ENCODE measurements around the gene OBSL1.

OBSL1 gene

DNA sequence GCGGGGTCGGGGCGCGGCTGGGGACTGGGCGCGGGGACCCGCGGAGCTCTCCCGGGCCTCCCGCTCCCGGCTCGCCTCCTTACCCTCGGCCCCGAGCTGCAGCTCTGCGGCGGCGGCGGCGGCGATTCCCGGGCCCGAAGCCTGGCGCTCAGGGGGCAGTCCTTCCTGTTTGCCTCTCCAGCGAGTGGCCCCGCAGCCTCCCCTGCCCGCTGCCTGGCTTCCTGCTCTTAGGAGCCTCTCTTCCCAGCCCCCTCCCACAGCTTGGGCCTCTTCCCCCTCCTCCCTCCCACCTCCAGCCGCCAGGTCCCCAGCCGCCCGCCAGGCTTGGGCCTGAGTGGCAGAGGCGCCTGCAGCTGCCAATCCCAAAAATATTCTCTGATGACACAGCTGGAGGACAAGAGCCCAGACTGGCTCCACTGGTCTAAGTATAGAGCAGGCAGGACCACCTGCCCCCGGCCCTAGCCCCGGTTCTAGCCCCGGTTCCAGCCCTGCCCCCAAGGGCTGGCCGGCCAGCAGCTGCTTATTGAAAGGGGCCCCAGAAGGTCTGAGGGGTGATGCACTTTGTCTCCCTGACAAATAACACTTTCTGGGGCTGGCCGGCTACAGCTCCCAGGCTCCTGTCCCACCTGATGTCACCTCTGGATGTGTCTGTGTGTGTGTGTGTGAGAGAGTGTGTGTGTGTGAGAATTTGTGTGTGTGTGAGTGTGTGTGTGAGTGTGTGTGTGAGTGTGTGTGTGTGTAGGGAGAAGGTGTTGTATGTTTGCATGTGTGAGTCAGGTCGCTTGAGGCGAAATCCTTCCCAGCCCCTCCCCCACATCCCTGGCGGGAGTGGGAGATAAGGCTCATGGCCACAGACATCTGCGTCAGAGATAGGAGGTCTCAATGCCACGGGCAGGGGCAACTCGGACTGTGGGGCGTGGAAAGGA is at the start of gene OBSL1:
OBSL1 (minus strand) TSS at position 229 of the 926 bp plus-strand sequence. CDS start 307 bp downstream, outside the sequence.
- no peak for DNase-seq (ENCODE audit: low read depth, low spot score)

DNA sequence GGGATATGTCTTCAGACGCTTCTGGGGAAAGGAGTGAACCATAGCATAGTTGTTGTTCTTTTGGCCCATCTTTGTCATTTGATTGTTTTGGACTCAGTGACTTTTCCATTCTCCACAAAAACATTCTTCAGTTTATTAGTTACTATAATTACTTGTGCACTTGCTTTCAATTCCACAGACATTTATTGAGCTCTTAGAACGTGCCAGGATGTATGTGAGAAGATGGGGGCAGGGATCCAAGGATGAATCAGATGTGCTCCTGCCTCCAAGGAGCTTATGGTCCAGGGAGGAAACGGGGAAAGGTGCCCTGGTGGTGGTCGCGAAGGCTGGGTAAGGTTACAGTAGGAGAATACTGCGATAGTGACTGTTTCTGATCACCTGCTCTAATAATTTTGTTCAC is 49.2 kb upstream of the OBSL1 start:
- DNase-seq (ENCODE audit: low read depth, low spot score) = no peak

DNA sequence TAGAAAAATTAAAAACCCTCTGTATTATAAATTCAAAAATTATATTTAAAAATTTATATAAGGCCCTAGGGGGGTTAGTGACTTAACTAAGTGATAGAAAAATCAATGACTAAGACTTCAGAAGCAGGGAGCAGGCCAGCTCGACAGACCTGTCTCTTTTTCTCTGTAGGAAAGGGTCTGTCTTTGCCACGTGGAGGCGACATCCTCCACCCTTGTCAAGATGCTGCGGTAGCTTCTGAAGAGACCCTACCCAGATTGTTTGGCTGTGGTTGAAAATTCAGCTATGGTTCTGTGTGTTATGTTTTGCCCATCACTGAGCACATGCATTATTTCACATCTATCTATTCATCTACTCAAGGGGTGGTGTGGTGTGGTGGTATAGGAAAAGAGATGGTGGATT is 47.9 kb upstream of the OBSL1 start:
- no peak for DNase-seq (ENCODE audit: low read depth, low spot score)

DNA sequence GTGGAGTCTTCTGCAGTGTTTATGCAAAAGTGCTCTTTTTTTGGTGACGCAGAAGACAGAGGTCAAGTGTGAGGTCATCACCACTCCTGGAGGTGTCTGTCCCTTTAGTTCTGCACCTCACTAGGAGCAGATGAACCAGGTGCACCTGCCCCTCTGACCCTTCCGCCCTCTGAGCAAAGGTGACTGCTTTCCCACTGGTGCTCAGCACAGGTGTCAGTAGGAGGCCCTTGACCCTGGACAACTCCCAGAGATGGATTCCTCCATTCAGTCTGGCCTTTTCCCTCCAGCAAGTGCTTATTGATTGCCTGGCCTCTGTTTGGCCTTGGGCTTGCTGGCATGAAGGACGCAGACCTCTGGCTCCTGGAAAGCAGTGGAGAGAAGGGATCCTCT is 47.4 kb upstream of the OBSL1 start:
- DNase-seq (ENCODE audit: low read depth, low spot score) = no peak

DNA sequence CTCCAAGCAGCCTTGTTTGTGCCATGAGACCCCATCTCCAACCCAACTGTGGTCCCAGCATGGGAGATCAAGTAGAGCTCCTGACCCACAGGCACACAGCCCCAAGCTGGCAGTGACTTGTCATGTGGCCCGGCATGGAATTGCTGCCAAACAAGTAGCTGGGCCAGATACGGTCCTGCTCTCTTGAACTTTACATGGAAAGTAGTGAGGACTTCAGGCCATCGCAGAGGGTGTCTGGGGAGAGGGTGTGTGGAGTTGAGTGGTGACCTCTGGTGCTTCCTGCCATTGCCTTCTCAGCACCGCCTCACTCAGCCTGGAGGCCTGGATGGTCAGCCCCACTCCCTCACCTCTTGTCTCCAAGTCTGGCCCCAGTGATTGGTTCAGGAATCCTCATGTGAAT is 45.2 kb upstream of the OBSL1 start:
- no peak for DNase-seq (ENCODE audit: low read depth, low spot score)

DNA sequence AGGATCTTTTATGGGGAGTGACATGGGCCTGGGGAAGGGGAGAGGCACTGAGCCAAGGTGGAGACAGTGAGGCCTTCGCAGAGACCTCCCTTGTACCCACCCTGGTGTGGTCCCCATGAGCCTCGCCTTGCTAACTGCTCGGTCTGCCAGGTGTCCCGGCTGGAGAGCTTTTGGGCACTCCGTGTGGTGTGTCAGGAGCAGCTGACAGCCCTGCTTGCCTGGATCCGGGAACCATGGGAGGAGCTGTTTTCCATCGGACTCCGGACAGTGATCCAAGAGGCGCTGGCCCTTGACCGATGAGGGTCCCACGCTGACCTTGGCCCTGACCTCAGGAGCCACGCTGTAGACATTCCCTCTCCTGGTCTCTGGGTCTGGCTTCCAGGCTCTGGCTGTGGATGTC is 44.6 kb upstream of the OBSL1 start:
- DNase-seq (ENCODE audit: low read depth, low spot score) = no peak

DNA sequence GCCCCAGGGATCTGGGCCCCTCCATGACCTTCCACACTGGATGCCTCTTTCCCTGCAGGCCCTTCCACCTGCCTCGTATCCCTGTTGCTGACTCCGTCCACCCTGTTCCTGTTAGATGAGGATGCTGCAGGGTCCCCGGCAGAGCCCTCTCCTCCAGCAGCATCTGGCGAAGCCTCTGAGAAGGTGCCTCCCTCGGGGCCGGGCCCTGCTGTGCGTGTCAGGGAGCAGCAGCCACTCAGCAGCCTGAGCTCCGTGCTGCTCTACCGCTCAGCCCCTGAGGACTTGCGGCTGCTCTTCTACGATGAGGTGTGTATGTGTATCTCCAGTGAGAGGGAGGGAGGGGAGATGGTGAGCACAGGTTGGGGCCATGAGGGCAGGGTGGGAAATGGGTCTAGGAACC is 43.7 kb upstream of the OBSL1 start:
- no peak for DNase-seq (ENCODE audit: low read depth, low spot score)

DNA sequence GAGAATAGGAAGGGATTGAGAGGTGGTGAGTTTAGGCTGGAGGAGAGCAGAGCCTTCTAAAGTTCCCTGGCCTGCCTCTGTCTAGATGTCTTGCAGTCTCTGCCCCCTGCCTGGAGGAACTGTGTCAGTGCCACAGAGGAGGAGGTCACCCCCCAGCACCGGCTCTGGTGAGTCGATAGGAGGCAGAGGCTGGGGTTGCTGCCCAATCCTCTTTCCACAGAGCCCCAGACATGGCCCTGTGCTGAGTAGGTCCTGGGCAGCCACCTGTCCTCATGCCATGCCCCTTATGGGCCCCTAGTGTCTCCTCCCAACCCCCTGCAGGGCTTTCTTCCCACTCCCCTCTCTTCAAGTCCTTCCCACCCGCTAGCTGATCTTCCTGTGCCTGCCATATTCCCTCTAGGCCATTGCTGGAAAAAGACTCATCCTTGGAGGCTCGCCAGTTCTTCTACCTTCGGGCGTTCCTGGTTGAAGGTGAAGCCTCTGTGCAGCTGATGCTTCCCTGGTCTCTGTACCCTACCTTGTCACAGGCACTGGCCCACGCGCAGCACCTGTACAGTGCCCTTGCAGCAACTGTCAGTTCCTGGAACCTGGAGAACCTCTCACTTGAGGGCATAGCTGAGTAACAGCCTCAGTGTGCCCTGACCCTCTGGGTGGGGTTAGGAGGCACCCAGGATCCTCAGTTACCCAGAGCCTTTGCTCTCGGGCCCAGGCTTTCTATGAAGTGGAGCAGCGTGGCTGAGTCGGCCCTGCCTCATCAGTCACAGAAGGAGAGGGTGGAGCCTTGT is 42.9 kb upstream of the OBSL1 start:
- DNase-seq (ENCODE audit: low read depth, low spot score) = no peak

DNA sequence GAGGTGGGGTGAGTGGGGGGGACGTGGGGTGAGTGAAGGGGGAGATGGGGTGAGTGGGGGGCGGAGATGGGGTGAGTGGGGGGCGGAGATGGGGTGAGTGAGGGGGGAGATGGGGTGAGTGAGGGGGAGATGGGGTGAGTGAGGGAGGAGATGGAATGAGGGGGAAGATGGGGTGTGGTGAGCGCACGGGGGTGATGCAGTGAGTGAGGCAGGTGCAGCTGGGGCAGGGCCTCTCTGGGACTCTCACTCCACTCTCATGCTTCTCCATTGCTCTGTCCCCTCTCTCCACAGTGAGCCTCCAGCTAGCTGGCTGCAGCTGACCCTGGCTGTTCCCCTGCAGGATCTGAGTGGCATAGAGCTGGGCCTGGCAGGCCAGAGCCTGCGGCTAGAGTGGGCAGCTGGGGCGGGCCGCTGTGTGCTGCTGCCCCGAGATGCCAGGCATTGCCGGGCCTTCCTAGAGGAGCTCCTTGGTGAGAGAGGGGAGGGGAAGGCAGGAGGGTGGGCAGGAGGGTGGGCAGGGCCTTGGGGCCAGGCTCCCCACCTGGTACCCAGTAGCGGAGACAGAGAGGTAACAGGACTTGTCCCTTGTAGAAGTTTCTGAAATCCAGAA is 42.2 kb upstream of the OBSL1 start:
- no peak for DNase-seq (ENCODE audit: low read depth, low spot score)

DNA sequence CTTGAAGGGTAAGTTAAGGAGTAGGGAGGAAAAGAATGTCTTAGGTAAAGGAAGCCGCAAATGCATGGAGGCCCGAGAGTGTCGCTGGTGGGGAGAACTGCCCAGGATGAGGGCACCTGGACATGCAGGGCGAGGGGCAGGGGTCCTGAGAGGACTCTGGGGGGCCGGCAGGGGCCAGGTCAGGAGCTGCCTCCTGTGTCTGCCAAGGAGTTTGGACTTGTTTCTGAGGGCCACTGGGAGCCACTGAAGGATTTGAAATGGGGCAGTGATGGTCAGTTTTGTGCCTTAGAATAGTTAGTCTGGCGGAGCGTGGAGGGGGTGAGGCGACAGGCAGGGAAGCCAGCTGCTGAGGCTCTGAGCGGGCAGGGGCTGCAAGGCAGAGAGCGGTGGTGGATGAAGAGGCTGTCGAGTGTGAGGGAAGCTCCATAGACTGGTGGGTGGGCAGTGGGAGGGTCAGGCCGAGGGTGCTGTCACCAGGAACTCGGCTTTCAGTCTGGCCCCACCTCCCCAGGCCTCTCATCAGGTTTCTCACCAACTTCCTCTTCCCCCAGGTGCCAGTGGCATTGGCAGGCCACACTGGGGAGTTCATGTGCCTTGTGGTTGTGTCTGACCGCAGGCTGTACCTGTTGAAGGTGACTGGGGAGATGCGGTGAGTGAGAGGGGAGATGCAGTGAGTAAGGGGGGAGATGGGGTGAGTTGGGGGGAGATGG is 41.4 kb upstream of the OBSL1 start:
- DNase-seq (ENCODE audit: low read depth, low spot score) = no peak

DNA sequence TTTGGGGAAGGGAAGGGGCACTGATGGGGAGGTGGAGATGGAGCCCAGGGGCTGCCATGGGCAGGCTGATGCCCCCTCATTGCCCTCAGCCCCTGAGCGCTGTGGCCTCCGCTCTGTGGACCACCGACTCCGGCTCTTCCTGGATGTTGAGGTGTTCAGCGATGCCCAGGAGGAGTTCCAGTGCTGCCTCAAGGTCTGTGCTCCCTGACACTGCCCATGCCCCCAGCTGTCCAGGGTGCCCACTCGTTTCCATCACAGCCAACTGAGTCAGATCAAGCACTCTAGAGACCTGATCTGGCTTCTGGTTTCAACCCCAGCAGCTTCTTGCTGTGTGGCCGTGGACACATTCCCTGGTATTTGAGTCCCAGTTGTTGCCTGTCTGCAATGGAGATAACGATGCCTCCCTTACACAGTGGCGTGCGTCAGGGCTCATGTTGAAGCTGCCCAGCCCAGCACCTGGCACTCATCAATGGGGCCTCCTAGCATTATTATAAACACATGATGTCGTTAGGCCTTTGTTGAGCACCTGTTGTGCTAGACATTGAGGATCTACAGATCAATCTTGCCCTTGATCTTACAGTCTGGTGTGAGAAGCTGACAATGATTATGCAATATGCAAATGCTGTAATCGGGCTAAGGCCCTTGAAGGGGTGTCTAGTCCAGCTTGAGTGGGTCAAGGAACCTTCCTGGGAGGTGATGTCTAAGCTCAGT is 40.7 kb upstream of the OBSL1 start:
- DNase-seq (ENCODE audit: low read depth, low spot score) = no peak

DNA sequence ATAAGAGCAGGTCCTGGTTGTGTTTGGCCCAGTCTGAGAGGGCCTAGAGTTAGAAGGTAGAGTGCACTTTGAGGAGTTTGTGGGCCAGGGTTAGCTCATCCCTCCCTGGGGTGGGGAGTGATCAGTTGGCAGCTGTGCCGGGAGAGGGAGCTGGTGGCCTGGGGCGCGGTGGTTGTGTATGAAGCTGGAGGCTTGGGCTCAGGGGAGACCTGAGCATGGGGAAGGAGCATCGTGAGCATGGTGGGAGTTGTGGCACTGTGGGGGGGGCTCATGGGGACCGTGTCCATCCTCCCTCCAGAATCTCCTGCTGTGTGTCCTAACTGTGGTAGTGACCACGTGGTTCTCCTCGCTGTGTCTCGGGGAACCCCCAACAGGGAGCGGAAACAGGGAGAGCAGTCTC is 40.0 kb upstream of the OBSL1 start:
- DNase-seq (ENCODE audit: low read depth, low spot score) = no peak

DNA sequence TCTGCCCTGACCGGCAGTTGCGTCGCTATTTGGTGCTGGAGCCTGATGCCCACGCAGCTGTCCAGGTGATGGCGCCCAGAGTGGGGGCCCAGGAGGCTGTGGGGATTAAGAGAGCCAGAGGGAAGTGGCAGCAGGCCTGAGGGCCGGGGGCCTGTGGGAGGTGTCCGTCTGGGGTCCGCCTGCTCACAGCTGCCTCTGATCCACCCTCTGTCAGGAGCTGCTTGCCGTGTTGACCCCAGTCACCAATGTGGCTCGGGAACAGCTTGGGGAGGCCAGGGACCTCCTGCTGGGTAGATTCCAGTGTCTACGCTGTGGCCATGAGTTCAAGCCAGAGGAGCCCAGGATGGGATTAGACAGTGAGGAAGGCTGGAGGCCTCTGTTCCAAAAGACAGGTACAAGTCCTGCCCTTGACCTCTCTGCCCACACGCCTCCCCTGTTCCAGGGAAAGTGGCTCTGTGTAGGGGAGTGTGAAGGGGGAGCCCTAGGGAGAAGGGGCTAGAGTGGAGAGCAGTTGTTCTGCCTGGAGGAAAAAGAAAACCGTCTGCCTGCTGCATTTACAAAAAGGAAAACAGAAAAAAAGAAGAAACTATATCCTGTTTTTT is 37.9 kb upstream of the OBSL1 start:
- DNase-seq (ENCODE audit: low read depth, low spot score) = no peak

DNA sequence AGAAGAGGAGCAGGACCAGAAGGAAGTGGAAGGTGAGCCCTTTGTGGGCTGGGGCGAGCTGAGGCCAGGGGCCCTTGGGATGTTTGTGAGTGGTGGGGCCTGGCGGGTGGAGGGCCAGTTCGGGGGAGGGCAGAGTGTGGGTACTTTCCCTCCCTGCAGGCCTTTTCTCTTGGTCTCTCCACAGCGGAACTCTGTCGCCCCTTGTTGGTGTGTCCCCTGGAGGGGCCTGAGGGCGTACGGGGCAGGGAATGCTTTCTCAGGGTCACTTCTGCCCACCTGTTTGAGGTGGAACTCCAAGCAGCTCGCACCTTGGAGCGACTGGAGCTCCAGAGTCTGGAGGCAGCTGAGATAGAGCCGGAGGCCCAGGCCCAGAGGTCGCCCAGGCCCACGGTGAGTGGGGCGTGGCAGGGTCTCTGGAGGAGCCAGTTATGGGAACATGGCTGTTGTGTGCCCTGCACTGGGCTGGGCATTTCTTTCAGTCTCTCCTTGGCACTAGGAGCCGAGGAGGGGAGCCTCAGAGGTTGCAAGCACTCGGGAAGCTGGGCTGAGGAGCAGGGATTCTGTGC is 37.1 kb upstream of the OBSL1 start:
- no peak for DNase-seq (ENCODE audit: low read depth, low spot score)

DNA sequence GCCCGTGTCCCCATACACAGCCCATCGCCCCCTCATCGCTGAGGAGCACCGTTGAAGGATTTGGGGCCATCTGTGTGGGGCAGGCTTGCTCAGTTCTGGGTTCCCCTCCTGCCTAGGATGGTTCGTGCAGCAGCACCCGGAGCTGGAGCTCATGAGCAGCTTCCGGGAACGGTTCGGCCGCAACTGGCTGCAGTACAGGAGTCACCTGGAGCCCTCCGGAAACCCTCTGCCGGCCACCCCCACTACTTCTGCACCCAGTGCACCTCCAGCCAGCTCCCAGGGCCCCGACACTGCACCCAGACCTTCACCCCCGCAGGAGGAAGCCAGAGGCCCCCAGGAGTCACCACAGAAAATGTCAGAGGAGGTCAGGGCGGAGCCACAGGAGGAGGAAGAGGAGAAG is 36.6 kb upstream of the OBSL1 start:
- no peak for DNase-seq (ENCODE audit: low read depth, low spot score)

DNA sequence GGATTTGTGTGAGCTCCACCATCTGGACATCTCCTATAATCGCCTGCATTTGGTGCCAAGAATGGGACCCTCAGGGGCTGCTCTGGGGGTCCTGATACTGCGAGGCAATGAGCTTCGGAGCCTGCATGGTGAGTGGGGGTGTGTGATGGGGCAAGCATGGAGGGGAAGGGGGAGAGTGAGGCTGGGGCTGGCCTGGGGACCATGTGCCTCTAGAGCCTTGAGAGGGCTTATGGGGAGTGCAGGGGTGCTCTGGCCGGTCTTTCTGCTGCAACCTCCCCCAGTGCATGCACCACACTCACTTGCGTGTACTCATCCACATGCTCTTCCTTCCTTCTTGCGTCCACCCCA is 34.2 kb upstream of the OBSL1 start:
- DNase-seq (ENCODE audit: low read depth, low spot score) = no peak

DNA sequence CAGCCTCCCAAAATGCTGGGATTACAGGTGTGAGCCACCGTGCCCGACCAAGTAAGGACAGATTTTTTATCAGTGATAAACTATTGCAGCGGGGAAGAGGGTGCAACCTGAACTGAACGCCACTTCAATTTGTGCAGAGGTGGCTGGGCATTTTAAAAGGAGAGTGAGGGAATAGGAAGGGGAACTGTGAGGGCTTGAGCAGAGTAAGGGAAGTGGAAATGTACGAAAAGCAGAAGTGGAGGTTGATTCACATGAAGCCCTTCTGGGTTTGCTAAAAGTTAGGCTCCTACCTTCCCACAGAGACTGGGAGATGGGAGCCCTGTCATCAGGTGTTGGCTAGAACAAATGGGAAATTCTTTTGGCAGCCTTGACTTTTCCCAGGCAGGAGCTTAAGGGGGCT is 32.4 kb upstream of the OBSL1 start:
- DNase-seq (ENCODE audit: low read depth, low spot score) = no peak

DNA sequence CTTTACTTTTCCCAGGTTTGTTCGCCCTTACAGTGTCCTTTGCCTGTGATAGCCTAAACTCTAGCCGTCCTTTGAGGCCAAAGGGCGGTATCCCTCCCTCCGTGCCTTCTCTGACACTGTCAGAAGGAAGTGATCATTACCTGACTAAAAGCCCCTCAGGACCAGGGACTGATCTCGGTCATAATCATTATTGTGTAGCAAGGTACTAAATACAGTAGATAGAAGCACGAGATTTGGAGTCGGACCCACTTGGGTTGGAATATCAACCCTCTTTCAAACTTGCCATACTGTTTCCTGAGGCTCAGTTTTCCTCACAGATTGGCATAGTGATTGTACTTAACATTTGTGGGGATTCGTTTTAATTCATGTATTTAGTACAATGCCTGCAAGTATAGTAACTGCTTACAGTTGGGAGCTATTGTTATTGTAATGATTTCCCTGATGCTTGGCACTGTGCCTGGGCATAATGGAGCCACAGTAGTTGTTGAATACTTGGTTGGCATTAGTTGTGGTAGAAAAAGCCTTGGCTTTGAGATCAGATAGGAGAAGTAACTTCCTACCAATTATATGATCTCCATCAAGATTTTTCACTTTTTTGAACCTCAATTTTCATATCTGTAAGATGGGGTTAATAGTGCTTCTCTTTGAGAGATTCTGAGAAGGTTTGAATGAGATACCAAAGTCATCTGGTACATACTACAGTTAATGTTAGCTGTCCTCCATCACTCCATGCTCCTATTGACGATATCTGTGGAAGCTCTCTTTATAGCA is 27.2 kb upstream of the OBSL1 start:
- no peak for DNase-seq (ENCODE audit: low read depth, low spot score)

DNA sequence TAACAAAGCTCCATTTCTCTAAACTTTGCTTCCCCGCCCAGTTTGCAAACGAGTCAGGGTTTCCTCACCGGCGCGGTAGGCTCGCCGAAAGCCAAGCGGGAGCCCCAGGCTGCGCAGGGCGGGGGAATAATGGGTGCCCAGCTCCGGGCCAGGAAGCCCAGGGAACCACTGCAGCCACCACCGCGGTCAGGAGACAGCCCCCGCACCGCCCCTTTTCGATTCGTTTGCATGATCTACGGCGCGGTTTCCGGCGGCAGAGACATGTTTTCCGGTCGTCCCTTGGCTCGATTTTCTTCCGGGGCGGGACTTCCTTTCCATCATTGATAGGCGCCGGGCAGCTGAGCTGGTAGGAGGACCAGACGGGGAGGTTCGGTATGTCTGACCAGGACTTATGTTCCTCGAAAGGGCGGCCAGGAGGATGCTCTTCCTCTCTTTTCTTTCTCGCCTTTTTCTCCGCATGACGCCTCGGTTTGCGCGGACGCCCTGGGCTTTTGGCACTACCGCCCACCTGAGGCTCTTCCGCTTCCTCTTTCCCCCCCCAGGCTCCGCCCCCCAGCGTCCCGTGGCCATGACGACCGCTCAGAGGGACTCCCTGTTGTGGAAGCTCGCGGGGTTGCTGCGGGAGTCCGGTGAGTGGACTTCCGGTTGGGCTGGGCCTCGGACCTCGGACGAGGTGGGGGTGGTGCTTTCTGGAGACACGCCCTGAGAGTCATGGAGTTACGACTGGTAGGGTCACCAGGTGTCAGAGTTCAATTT is 26.4 kb upstream of the OBSL1 start, which contains the start of gene STK11IP:
STK11IP (plus strand) TSS at position 306 of the 756 bp plus-strand sequence; CDS start at position 569, 263 bp downstream.
- DNase-seq (ENCODE audit: low read depth, low spot score) = peak; percentile 84
